HCT116 (cell line): ENCODE data around the gene COL16A1. TPM values are rescaled to one million over a fixed set of nuclear protein-coding genes. Genes with fewer than 3 reads are reported as not detected.

ENCODE experiments used
- ATAC-seq: fragments of 200-7000 bp; cut with Tn5 transposase; 2 replicates; pipeline ENCODE4 v1.9.1; 2020; ENCODE audit warnings: mild to moderate bottlenecking, moderate library complexity
- BruUV-seq: library from RNA; stranded (reverse); fragments of 400-500 nt; replicated peaks from 2 replicates; lab custom pipeline; 2021; lab: Mats Ljungman, UMichigan
- CTCF ChIA-PET: fragments of 300-600 bp; sonication (Branson Sonifier 250); formaldehyde crosslinking; loops from one replicate; lab custom pipeline; 2021; ENCODE audit warnings: antibody characterized with exemption; lab: Charles Lee
- POLR2A ChIA-PET: fragments of 300-600, 350-600 bp; sonication (Branson Sonifier 250); formaldehyde crosslinking; loops from one replicate; lab custom pipeline; 2021; ENCODE audit warnings: antibody characterized with exemption; lab: Charles Lee
- RAD21 ChIA-PET, 2 experiments: fragments of 300-600 bp; sonication (Branson Sonifier 250); formaldehyde crosslinking; loops; one replicate each; lab custom pipeline; 2023; ENCODE audit warnings: low total read pairs in 2 of 2; ENCODE audit not compliant: uncharacterized antibody in 2 of 2, unreplicated experiment in 2 of 2, low non-redundant PET in 1 of 2; lab: Charles Lee
- DNase-seq: peaks from one replicate; pipeline ENCODE4 v3.0.0-alpha.2; 2010; ENCODE audit warnings: low read depth, low spot score
- H2AFZ ChIP-seq: fragments of 200-600 bp; shearing (Covaris generic), sonication (generic); 2 replicates; pipeline ENCODE4 v1.6.1; 2017; ENCODE audit warnings: low read depth, mixed run types, mixed read lengths, antibody characterized with exemption, low read length; ENCODE audit not compliant: poor library complexity, severe bottlenecking
- H3K27ac ChIP-seq: 2 replicates; pipeline ENCODE4 v1.5.1; 2012; ENCODE audit warnings: low read depth, low read length
- H3K27me3 ChIP-seq: fragments of 200-600 bp; sonication (generic); 2 replicates; pipeline ENCODE4 v1.6.1; 2016; ENCODE audit warnings: mixed run types, low read length, mixed read lengths; ENCODE audit not compliant: insufficient read depth
- H3K36me3 ChIP-seq, 2 experiments: fragments of 200-500 bp in 1 of 2; fragments of 200-600 bp in 1 of 2; sonication (Bioruptor generic) in 1 of 2; sonication (generic) in 1 of 2; 2 replicates each; pipeline versions ENCODE4 v1.5.1 to v1.6.1; 2014 to 2016; ENCODE audit warnings: low read length in 2 of 2, inconsistent platforms in 1 of 2, mixed read lengths in 1 of 2, mixed run types in 1 of 2; ENCODE audit not compliant: insufficient read depth in 2 of 2, control insufficient read depth in 1 of 2
- H3K4me1 ChIP-seq, 2 experiments: fragments of 200-600 bp in 1 of 2; sonication (generic) in 1 of 2; 2 replicates each; pipeline versions ENCODE4 v1.5.1 to v1.6.1; 2012 to 2017; ENCODE audit warnings: low read length in 2 of 2, inconsistent platforms in 1 of 2, mild to moderate bottlenecking in 1 of 2, mixed read lengths in 1 of 2, mixed run types in 1 of 2, moderate library complexity in 1 of 2; ENCODE audit not compliant: insufficient read depth in 2 of 2, control insufficient read depth in 1 of 2
- H3K4me2 ChIP-seq: fragments of 200-600 bp; sonication (generic); 2 replicates; pipeline ENCODE4 v1.6.1; 2017; ENCODE audit warnings: mixed run types, low read length, mixed read lengths
- H3K4me3 ChIP-seq, 2 experiments: fragments of 200-600 bp in 1 of 2; sonication (generic) in 1 of 2; replicated peaks in 1 of 2; 2 replicates each; pipeline ENCODE4 v1.5.1; 2011 to 2016; ENCODE audit warnings: low read length in 2 of 2, control low read depth in 1 of 2, low read depth in 1 of 2, mild to moderate bottlenecking in 1 of 2, mixed read lengths in 1 of 2, mixed run types in 1 of 2
- H3K79me2 ChIP-seq: fragments of 200-600 bp; sonication (generic); 2 replicates; pipeline ENCODE4 v1.6.1; 2017; ENCODE audit warnings: mild to moderate bottlenecking, mixed run types, low read length, moderate library complexity, mixed read lengths; ENCODE audit not compliant: insufficient read depth
- H3K9ac ChIP-seq: fragments of 200-600 bp; sonication (generic); 2 replicates; pipeline ENCODE4 v1.6.1; 2016; ENCODE audit warnings: low read length, mixed read lengths
- H3K9me2 ChIP-seq: fragments of 200-600 bp; sonication (generic), shearing (Covaris generic); 2 replicates; pipeline ENCODE4 v1.6.1; 2017; ENCODE audit warnings: mixed run types, mild to moderate bottlenecking, moderate library complexity; ENCODE audit not compliant: insufficient read depth
- H3K9me3 ChIP-seq, 2 experiments: fragments of 200-500 bp in 1 of 2; fragments of 200-600 bp in 1 of 2; sonication (Bioruptor generic) in 1 of 2; sonication (generic) in 1 of 2; 2 replicates each; pipeline ENCODE4 v1.6.1; 2014 to 2017; ENCODE audit warnings: low read length in 2 of 2, mixed read lengths in 2 of 2, inconsistent platforms in 1 of 2, low read depth in 1 of 2, mild to moderate bottlenecking in 1 of 2, mixed run types in 1 of 2, moderate library complexity in 1 of 2; ENCODE audit not compliant: control insufficient read depth in 1 of 2, insufficient read depth in 1 of 2
- H4K20me1 ChIP-seq: fragments of 200-600 bp; sonication (generic), shearing (Covaris generic); 2 replicates; pipeline ENCODE4 v1.6.1; 2017; ENCODE audit warnings: mixed run types, mild to moderate bottlenecking, moderate library complexity; ENCODE audit not compliant: insufficient read depth
- ATF3 ChIP-seq: IDR thresholded peaks from 2 replicates; pipeline ENCODE4 v1.6.1; 2012
- CBX3 ChIP-seq: IDR thresholded peaks from 2 replicates; pipeline ENCODE4 v1.6.1; 2012; ENCODE audit warnings: low read depth
- CEBPB ChIP-seq: IDR thresholded peaks from 2 replicates; pipeline ENCODE4 v1.6.1; 2012; ENCODE audit warnings: low read depth
- EGR1 ChIP-seq: IDR thresholded peaks from 2 replicates; pipeline ENCODE4 v1.6.1; 2012; ENCODE audit warnings: low read depth
- ELF1 ChIP-seq: IDR thresholded peaks from 2 replicates; pipeline ENCODE4 v1.6.1; 2012; ENCODE audit warnings: low read depth, borderline replicate concordance
- EZH2 ChIP-seq: fragments of 200-600 bp; sonication (generic); IDR thresholded peaks from 2 replicates; pipeline ENCODE4 v1.6.1; 2017; ENCODE audit warnings: antibody characterized with exemption, mixed run types
- FOSL1 ChIP-seq: IDR thresholded peaks from 2 replicates; pipeline ENCODE4 v1.6.1; 2012; ENCODE audit warnings: low read depth
- JUND ChIP-seq: IDR thresholded peaks from 2 replicates; pipeline ENCODE4 v1.6.1; 2012
- MAX ChIP-seq: IDR thresholded peaks from 2 replicates; pipeline ENCODE4 v1.6.1; 2012
- POLR2A ChIP-seq: IDR thresholded peaks from 2 replicates; pipeline ENCODE4 v1.7.0; 2011; ENCODE audit warnings: borderline replicate concordance; ENCODE audit not compliant: insufficient read depth, insufficient read length; ENCODE audit errors: extremely low read depth
- POLR2AphosphoS5 ChIP-seq: IDR thresholded peaks from 2 replicates; pipeline ENCODE4 v1.6.1; 2011; ENCODE audit warnings: mild to moderate bottlenecking, low read depth, low read length, moderate library complexity
- RAD21 ChIP-seq: IDR thresholded peaks from 2 replicates; pipeline ENCODE4 v1.6.1; 2012; ENCODE audit warnings: low read depth, mild to moderate bottlenecking
- REST ChIP-seq: IDR thresholded peaks from 2 replicates; pipeline ENCODE4 v1.6.1; 2012; ENCODE audit warnings: low read depth
- SIN3A ChIP-seq: IDR thresholded peaks from 2 replicates; pipeline ENCODE4 v1.6.1; 2012; ENCODE audit warnings: low read depth
- SP1 ChIP-seq: IDR thresholded peaks from 2 replicates; pipeline ENCODE4 v1.6.1; 2012; ENCODE audit warnings: low read depth
- YY1 ChIP-seq: IDR thresholded peaks from 2 replicates; pipeline ENCODE4 v1.6.1; 2011; ENCODE audit warnings: low read length, low read depth, moderate library complexity, mild to moderate bottlenecking; ENCODE audit not compliant: insufficient replicate concordance; ENCODE audit errors: extremely low read depth
- ZBTB33 ChIP-seq: IDR thresholded peaks from 2 replicates; pipeline ENCODE4 v1.6.1; 2011; ENCODE audit warnings: mild to moderate bottlenecking, low read length, moderate library complexity; ENCODE audit not compliant: insufficient replicate concordance; ENCODE audit errors: extremely low read depth
- ZFX ChIP-seq: fragments of 450-650 bp; IDR thresholded peaks from 2 replicates; pipeline ENCODE4 v1.6.1; 2017
- intact Hi-C: fragments of 100-400 bp; cut with micrococcal nuclease; formaldehyde crosslinking; loops from 2 replicates; pipeline ENCODE4 v1.10.0; 2022
- total RNA-seq: library from RNA; stranded (reverse); gene quantifications from one replicate; pipeline ENCODE4 v1.2.1, GENCODE V29; 2021; ENCODE audit not compliant: unreplicated experiment
- TF ChIP-seq, protein P1 (sequence below), 3 experiments: fragments of 200-600 bp in 1 of 3; sonication (generic) in 1 of 3; IDR thresholded peaks in 2 of 3; conservative IDR thresholded peaks in 1 of 3; 2 replicates each; pipeline ENCODE4 v1.5.1; 2012 to 2017; ENCODE audit warnings: low read depth in 2 of 3, low read length in 2 of 3, antibody characterized with exemption in 1 of 3, borderline replicate concordance in 1 of 3, control low read depth in 1 of 3, mild to moderate bottlenecking in 1 of 3, mixed read lengths in 1 of 3, mixed run types in 1 of 3, moderate library complexity in 1 of 3; ENCODE audit not compliant: insufficient read depth in 1 of 3

The COL16A1 gene
- total RNA-seq, 1 experiment from 2014 or later = 2.2 TPM

GRCh38 chr1:31642366-31642765, 61.5 kb downstream of the COL16A1 start:
- Histone ChIP-seq H3K4me1 (peaks cover 8 to 28% of the 10 kb centered on the region in 2 experiments; a peak in 3 of 4 replicates), H3K4me3 (no peak overlapping the region), H3K9me3 (no peaks in the 10 kb centered on the region), H3K9me2 (no peaks in the 10 kb centered on the region), H3K79me2 (peaks cover 61% of the 10 kb centered on the region), H3K27ac (no peak overlapping the region), H3K4me2 (peak overlapping the region; percentile 83; the same call in 1 of the 2 replicates), H4K20me1 (no peaks in the 10 kb centered on the region), H3K27me3 (no peaks in the 10 kb centered on the region), H3K9ac (no peak overlapping the region), H2AFZ (no peak overlapping the region), H3K36me3 (no peaks in the 10 kb centered on the region)
- intact Hi-C loops = no loop called here
- POLR2A ChIA-PET = no interaction called here
- no TSS peak for BruUV-seq
- RAD21 ChIA-PET = no interaction called here
- ATAC-seq (no peak), DNase-seq (no peak)
- TF ChIP-seq SP1 (no peak), YY1 (no peak), EZH2 (no peak), EGR1 (no peak), MAX (no peak), CEBPB (no peak), ATF3 (no peak), REST (no peak), JUND (no peak), SIN3A (no peak), ELF1 (no peak), FOSL1 (no peak), RAD21 (no peak), POLR2AphosphoS5 (no peak), ZFX (no peak), POLR2A (no peak), CBX3 (no peak), ZBTB33 (no peak)
- TF ChIP-seq, protein P1, sequence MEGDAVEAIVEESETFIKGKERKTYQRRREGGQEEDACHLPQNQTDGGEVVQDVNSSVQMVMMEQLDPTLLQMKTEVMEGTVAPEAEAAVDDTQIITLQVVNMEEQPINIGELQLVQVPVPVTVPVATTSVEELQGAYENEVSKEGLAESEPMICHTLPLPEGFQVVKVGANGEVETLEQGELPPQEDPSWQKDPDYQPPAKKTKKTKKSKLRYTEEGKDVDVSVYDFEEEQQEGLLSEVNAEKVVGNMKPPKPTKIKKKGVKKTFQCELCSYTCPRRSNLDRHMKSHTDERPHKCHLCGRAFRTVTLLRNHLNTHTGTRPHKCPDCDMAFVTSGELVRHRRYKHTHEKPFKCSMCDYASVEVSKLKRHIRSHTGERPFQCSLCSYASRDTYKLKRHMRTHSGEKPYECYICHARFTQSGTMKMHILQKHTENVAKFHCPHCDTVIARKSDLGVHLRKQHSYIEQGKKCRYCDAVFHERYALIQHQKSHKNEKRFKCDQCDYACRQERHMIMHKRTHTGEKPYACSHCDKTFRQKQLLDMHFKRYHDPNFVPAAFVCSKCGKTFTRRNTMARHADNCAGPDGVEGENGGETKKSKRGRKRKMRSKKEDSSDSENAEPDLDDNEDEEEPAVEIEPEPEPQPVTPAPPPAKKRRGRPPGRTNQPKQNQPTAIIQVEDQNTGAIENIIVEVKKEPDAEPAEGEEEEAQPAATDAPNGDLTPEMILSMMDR (IDR thresholded peaks at IDR 0.05 in 2 of 3, conservative IDR thresholded peaks at IDR 0.05 in 1 of 3; ENCODE audit: borderline replicate concordance in 1 of 3, insufficient read depth in 1 of 3, low read depth in 2 of 3, low read length in 2 of 3) = no peak
- CTCF ChIA-PET = interaction anchor here (1.2 kb wide), 1 partner anchor 10 kb away, joined by 3 read pairs; no protein-coding TSS in a partner anchor
